NCI-H128 (cell line): ENCODE results near the gene LRRIQ1.
A peak's percentile ranks its signal among the peaks of the same experiment; 100 is the strongest.
"Not testable (repeated sequence)": the region's sequence is repeated elsewhere in the genome, so short reads cannot be mapped to it uniquely, and the experiment has no call there.

Experiments
- DNase-seq: peaks from one replicate; lab custom pipeline; 2025; ENCODE audit not compliant: unreplicated experiment; lab: John Stamatoyannopoulos, UW

The LRRIQ1 gene, protein sequence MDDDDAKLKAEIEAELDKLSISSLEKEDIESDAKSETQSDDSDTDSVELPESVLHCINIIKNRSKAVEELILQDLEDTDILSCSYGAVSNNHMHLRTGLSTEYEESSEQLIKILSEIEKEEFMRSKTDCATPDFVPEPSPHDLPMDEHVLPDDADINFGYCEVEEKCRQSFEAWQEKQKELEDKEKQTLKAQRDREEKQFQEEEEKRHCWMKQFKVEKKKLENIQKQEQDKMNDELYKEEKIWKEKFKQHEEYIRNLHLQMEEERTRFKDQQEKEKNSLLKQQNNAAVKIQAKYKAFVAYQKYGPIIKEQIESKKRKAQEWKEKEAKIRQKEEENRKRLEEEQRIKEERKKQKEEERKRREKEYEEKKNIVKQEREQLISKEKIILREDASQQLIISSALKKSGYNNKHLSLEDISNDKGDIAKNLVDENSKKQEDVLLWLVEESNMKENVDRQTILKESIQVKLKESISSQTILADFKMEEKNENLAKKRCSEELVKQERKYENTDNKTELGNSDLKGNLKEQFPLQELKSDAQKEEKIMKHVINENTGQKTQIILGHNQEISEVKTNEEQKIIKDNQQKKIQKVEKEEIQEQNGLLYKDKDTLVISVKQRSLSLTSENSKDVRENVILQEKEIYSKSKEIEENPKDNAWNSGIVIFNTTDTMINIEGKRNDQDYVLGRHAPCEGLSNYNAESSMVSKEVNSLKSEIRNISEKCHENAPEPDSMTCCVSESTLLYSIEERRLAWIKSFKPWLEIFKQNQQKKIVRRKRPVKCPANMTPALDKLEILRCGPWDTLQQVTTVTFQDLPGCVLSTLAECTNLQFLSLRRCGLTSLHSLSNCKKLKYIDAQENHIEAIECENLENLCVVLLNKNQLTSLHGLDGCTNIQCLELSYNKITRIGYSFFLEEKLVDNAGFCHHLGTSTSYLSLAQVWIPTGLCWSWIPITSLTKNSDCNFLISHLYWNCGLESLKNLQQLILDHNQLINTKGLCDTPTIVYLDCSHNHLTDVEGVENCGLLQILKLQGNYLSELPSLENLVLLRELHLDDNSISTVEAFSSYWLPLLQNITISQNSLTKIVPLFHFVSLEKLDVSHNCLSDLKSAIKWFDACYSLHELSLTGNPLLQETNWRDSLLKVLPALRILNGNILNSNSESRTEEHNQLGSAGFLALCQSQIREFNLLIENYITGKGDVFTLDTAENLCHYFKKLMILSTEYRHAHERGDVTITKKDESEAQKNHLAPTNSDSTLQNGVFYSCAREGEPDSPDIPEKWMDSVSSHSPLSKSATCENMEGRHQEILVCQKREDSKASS (N-terminal part only)

DNA sequence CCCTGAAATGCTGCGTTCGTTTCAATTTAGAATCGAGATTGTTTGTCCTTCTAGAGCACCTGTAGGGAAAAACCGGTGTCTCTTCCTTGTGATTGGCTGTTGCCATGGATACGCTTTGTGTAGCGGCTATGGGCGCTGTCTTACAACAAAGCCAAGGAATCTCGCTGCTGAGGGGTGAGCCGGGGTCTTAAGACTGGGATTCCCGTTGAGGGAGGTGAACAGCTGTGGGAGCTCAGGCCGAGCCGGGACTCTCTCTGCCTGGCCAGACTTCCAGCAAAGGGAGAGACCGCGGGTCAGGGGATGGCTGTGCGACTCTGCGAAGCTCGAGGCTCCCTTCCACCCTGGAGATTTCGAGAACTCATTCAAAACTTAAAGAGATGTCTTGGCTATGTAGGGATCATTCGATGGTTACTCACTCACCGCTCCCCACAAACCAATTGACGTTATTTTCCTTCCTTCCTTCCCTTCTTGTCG is at the start of gene LRRIQ1, which contains the start of gene TSPAN19:
Gene LRRIQ1 (plus strand): TSS at position 118 of the 474 bp plus-strand sequence. CDS start 1,826 bp downstream, outside the sequence.
Gene TSPAN19 (minus strand): TSS at position 44 of the 474 bp plus-strand sequence. CDS start 6,331 bp downstream, outside the sequence.
- DNase-seq: peak; percentile 96

DNA sequence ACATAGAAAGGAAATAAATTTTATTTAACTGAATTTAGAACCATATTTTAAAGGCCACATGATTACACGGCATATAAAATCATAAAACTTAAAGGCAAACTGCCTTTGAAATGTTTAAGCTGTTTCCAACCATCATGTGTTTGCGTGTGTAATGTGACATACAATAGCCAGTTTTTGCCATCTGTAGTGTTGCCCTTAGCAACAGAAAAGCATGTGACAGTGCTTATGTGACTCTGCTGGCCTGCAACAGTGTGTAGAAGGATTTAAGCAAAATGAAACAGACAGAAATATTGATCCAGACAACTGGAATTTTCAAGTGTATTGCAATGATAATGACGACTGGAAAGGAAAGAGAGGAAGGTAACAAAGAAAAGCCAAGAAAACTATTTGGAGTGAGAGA is 49.6 kb upstream of the LRRIQ1 start:
- DNase-seq: no peak

DNA sequence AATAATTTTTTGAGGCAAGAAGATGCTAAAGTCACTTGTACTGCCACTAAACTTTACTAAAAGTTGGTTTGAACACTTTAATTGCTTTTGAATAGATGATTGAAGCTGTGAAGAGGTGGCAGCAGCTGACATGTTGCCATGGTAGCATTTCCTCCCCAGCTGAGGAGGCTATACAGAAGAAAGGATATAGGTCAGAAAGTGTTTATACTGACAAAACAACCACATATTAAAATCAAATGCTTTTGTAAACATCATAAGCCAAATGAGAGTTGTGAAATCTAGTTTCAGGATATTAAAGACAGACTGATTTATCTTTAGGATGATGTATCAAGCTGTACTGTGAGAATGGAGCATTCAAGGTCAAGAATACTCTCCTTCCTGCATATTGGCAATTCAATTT is 41.7 kb upstream of the LRRIQ1 start:
- no peak for DNase-seq

DNA sequence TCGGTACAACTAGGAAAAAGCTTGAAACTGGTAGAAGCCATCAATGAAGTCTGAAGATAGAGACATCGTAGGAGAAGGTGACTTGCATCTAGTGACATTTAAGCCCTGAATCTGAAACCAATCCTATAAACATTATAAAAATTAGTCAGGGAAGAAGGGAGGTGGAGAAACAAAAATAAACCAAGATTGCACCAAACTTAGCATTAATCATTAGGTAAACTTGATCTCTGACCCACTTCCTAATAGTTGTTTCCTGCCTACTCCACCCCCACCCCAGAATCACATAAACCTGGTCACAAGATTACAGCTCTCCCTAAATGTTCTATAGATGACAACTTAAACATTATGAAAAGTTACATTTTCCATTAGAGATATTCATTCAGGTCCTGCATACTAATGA is 40.5 kb upstream of the LRRIQ1 start:
- DNase-seq: no peak

DNA sequence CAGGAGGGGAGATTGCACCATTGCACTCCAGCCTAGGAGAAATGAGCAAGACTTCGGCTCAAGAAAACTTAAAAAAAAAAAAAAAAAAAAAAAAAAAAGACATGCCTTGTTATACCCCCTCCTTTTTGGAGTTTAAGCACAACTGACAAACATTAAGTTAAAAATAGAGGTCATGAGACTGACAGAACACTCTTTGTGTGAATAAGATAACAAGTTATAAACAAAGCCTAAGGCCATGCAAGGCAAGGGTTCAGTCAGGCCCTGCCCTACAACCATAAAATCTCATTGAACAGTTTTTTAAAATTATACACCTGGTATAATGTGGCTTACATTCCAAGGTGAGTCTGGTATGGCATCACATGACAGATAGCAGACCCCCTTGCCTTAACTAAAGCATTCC is 39.4 kb upstream of the LRRIQ1 start:
- no peak for DNase-seq

DNA sequence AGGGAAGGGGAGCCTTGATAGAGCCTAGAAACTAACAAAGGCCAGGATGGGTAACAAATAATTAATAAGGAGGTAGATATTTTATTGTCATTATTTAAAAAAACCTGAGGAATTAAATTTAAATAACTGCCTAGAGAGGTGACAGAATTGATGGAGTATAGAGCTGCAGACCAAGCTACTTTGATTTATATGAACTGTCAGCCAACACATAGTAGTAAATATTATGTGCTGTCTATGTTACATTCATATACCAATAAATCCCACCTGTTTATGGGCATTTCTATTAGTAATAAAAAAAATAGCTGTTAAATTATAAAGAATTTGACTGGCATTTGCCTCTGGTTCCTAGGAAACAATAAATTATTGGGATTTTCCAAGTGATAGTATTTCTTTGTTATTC is 37.8 kb upstream of the LRRIQ1 start:
- no peak for DNase-seq

DNA sequence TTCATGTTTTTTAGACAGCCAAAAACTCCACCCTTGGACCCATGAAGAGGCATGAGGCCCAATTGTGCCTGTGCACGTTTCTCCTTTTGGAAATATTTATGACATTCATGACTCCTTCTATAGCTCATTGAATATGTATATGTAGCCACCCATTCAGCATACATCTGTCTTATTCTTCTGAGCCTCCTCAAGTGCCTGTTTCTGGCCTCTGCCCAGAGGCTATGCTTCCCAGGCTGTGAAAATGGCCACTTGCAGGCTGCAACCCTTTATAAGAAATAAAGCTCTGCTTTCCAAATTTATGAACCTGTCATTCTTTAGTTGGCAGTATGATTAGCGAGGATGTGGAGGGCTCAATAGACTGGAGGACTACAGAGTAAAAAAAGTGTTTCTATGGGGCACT is 35.4 kb upstream of the LRRIQ1 start:
- DNase-seq: no peak

DNA sequence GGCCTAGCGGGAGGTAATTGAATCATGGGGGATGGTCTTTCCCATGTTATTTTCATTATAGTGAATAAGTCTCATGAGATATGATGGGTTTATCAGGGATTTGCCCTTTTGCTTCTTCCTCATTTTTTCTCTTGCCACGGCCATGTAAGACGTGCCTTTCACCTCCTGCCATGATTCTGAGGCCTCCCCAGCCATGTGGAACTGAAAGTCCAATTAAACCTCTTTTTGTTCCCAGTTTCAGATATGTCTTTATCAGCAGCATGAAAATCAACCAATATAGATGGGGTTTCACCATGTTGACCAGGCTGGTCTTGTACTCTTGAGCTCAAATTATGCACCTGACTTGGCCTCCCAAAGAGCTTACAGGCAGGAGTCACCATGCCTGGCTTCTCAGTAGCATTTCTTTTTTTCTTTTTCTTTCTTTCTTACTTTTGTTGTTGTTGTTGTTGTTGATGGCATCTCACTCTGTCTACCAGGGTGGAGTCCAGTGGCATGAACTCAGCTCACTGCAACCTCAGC is 33.3 kb upstream of the LRRIQ1 start:
- DNase-seq: no peak

DNA sequence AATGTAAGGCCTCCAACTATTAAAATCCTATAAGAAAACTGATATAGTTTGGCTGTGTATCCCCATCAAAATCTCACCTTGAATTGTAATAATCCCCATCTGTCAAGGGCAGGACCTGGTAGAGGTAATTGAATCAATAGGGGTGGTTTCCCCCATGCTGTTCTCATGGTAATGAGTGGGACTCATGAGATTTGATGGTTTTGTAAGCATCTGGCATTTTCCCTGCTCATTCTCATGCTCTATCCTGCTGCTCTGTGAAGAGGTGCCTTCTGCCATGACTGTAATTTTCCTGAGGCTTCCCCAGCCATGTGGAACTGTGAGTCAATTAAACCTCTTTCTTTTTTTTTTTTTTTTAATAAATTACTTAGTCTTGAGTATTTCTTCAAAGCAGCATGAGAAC is 31.9 kb upstream of the LRRIQ1 start:
- DNase-seq: no peak

DNA sequence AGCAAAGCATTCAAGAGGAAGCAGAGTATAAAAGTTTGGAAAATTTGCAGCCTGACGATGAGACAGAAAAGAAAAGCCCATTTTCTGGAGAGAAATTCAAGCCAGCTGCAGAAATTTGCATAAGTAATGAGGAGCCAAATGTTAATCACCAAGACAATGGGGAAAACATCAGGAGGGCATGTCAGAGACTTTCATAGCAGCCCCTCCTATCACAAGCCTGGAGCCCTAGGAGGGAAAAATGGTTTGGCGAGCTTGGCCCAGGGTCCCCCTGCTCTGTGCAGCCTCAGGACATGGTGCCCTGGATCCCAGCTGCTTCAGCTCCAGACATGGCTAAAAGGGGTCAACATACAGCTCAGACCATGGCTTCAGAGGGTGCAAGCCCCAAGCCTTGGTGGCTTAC is 31.1 kb upstream of the LRRIQ1 start:
- DNase-seq: not testable (repeated sequence)

DNA sequence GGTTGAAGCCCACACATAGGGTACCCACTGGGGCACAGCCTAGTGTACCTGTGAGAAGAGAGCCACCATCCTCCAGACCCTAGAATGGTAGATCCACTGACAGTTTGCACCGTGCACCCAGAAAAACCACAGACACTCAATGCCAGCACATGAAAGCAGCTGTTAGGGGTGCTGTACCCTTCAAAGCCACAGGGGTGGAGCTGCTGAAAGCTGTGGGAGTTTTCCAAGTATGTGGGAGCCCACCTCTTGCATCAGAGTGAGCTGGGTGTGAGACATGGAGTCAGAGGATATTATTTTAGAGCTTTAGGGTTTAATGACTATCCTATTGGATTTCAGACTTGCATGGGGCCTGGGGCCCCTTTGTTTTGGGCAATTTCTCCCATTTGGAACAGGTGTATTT is 30.5 kb upstream of the LRRIQ1 start:
- no peak for DNase-seq

DNA sequence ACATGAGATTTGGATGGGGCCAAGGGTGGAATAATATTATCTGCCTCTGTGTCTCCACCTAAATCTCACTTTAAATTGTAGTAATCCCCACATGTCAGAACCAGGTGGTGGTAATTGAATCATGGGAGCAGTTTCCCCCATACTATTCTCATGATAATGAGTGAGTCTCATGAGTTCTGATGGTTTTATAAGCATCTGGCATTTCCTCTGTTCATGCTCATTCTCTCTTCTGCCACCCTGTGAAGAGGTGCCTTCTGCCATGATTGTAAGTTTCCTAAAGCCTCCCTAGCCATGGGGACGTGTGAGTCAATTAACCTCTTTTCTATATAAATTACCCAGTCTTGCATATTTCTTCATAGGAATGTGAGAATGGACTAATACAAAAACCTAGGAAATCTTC is 29.9 kb upstream of the LRRIQ1 start:
- DNase-seq: no peak

DNA sequence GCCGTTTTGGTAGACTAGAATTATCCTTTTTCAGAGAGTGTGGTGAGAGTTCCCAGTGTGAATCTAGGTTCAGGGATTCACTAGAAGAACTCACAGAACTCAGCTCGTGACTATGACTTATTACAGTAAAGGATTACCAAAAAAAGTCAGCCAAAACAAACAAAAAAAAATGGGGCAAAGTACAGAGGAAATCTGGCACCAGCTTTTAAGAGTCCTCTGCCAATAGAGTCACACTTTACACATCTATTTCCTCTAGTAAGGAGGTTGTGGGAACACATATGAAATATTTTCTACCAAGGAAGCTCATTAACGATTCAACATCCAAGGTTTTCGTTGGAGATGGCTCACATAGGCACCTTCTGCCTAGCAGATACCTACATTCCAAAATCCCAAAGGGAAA is 28.3 kb upstream of the LRRIQ1 start:
- DNase-seq: no peak

DNA sequence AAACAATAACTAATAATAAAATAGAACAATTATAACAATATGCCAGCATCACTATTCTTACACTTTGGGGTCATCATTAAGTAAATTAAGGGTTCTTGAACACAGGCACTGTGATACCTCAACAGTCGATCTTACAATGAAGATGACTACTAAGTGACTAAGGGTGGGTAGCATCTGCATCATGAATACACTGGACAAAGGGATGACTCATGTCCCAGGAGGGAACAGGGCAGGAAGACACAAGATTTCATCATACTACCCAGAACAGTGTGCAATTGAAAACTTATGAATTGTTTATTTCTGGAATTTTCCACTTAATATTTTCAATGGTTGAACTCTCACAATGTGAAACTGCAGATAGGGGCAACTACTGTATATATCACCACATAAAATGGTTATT is 19.7 kb upstream of the LRRIQ1 start:
- no peak for DNase-seq

DNA sequence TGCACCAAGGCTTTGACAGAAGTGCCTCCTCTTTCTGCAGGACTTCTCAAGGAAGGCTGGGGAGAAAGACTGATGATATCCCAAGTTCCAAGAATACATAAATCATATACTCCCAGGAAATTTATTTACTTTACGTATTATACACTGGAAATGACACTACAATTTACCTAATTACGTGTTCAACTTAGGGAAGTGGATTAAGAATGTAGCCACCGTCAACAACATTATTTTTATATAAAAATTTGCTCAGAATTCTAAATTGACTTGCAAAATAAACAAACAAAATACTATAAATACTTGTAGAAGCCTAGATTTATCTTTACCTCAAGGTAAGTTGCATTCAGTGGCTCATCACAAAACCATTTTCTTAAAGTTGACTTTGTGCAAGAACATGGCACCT is 19.0 kb upstream of the LRRIQ1 start:
- DNase-seq: no peak

DNA sequence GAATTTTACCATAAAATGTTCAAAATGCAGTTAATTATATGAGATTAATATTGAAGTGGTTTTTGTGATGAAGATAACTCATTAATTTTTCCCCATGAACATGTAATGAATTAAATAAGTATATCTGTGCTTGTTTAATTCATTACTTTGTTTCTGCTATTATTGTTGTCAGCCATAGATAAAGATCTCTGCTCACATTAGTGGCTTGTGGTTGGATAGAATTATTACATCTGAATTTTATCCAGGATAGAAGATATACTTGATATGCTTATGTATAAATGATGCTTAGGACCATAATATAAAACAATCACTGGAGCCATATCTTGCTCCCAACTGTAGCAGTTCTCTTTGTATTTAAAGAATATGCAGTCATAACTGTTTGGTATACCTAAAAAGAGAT is 18.5 kb upstream of the LRRIQ1 start:
- no peak for DNase-seq

DNA sequence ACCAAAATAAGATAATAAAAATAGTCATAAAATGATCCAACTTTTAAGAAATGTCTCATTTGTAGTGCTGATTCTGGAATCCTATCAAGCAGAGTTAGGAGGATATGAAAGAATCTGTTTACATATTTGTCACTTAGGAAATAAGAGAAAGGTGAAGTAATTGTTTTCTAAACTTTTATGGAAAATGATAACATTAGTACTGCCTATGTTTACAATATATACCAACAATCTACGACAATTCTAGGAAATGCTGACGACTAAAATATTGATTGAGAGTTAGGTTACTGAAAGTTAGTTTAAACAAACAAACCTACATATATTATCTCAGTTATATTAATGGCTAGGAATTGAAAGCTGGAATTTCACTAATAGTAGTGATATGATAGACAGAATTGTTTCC is 18.1 kb upstream of the LRRIQ1 start:
- DNase-seq: no peak

DNA sequence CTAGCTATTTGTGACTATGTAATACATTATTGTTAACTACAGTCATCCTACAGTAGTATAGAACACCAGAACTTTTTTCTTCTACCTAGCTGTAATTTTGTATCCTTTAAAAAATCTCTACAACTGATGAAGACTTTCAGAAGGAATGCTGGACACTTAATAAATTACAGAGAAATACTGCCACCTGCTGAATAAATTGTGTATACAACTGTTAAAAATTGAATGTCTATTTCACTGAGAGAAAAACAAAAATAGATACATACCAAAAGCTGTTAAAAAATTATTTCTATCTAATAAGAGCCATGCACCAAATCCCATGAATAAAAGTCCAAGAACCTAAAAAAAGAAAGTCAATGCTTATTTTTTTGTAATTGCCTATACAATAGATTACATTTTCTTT is 6.7 kb upstream of the LRRIQ1 start:
- peak; percentile 29 for DNase-seq

DNA sequence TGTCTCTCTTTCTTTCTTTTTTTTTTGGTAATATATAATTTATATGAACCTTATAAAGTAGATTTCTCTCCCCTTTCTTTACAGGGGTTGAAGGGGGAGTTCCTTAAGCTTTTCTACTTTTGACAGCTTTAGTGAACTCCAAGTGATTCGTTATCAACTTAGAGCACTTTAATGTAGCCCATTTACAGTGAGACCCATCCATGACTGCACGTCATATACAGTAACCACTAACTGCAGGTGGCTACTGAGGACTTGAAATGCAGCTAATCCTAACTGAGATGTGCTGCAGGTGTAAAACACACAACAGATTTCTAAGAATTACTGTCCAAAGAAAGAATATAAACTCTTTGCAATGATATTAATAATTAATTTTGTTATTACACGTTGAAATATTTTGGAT is 582 bp downstream of the LRRIQ1 start:
- no peak for DNase-seq

DNA sequence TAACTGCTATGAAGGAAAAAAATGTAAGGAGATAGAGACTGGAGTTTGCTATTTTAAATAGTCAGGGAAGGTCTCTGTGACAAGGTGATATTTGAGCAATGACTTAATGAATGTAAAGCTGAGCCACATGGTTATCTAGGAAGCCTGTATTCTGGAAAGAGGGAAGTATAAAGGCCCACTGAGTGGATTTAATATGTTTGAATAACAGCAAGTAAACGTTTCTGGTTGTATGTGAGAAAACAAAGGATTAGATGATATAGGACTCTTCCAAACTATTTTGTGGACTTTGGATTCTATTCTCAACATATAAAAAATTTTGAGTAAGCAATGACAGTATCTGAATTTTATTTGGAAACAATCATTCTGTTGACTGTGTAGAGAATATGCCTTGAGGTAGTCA is 5.2 kb downstream of the LRRIQ1 start:
- no peak for DNase-seq

DNA sequence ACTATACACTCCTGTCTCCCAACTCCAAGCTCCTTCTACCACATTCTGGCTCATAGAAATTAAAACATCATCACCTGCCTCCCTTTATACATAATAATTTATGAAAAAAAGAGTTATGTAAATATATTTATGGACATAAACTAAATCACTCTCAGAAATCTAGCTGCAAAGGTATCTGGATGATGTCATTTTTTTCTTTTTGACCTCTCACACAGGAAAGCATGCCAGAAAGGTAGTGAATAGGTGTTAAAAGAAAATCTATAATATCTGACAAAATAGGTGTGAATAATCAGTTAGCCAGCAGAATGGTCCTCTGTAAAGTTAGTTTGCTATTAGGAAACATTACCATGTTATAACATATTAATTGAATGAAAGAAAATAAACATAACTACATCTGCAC is 7.7 kb downstream of the LRRIQ1 start:
- DNase-seq: no peak
